ENCODE measurements around the gene SIPA1L3.

DNA sequence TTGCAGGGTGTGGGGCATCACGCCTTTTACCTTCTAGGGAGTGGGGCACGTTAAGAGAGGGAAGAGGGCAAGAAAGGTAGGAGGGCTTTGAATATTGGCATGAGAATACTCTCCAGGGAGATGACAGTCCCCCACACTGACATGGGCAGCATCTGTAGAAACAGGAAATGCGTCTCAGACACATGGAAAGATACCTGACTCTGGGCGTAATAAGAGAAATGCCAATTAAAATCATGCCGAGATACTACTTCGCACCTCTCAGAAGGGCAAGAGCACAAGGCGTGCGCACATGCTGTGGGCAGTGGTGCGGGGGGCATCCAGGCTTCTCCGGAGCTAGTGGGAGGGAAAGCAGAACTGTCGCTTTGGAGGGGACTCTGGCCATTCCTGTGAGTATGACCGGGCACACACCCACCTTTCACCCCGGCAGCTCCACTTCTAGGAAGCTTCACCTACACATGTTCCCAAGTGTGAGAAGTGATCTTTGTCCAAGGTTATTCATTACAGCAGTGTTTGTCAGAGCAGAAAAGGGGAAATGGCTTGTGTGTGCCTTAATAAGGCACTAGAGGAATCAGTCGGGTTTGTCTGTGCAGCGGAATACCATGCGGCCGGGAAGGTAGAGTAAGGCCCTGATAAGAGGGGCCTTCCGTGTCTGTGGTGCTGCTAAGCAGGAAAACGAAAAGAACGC, 99.5 kb downstream of the SIPA1L3 start:
- TF ChIP-seq, protein P1, sequence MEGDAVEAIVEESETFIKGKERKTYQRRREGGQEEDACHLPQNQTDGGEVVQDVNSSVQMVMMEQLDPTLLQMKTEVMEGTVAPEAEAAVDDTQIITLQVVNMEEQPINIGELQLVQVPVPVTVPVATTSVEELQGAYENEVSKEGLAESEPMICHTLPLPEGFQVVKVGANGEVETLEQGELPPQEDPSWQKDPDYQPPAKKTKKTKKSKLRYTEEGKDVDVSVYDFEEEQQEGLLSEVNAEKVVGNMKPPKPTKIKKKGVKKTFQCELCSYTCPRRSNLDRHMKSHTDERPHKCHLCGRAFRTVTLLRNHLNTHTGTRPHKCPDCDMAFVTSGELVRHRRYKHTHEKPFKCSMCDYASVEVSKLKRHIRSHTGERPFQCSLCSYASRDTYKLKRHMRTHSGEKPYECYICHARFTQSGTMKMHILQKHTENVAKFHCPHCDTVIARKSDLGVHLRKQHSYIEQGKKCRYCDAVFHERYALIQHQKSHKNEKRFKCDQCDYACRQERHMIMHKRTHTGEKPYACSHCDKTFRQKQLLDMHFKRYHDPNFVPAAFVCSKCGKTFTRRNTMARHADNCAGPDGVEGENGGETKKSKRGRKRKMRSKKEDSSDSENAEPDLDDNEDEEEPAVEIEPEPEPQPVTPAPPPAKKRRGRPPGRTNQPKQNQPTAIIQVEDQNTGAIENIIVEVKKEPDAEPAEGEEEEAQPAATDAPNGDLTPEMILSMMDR (IDR thresholded peaks at IDR 0.05) = no peak
- TF ChIP-seq POLR2A (IDR thresholded peaks at IDR 0.05) = no peak

Data from lower leg skin (tissue), 3 donors.